GM04504 (cell line): Measurements from ENCODE around the gene LETM1.

Experiments used
- DNase-seq: peaks from one replicate; pipeline ENCODE4 v3.0.0-alpha.2; 2012; ENCODE audit warnings: low read depth

LETM1 gene

GRCh38 chr4:1777822-1778641 is 77.9 kb downstream of the LETM1 start:
- DNase-seq = no peak

- DNase-seq = no peak
Observed at GRCh38 chr4:1776521-1777161, 79.3 kb downstream of the LETM1 start.

GRCh38 chr4:1775731-1776500 is 80.0 kb downstream of the LETM1 start:
- DNase-seq = no peak

GRCh38 chr4:1773754-1774153 is 82.2 kb downstream of the LETM1 start:
- no peak for DNase-seq

GRCh38 chr4:1772853-1773538 is 83.0 kb downstream of the LETM1 start:
- no peak for DNase-seq

GRCh38 chr4:1771555-1772305 is 84.2 kb downstream of the LETM1 start:
- no peak for DNase-seq

- no peak for DNase-seq
Observed at GRCh38 chr4:1770791-1771231, 85.1 kb downstream of the LETM1 start.

GRCh38 chr4:1770245-1770644 is 85.7 kb downstream of the LETM1 start:
- no peak for DNase-seq

- DNase-seq = no peak
Observed at GRCh38 chr4:1769692-1770091, 86.3 kb downstream of the LETM1 start.

GRCh38 chr4:1768367-1769034 is 87.5 kb downstream of the LETM1 start:
- no peak for DNase-seq

- DNase-seq = no peak
Observed at GRCh38 chr4:1767770-1768366, 88.1 kb downstream of the LETM1 start.

- no peak for DNase-seq
Observed at GRCh38 chr4:1767061-1767769, 88.7 kb downstream of the LETM1 start.

- DNase-seq = no peak
Observed at GRCh38 chr4:1766106-1767060, 89.6 kb downstream of the LETM1 start.

- no peak for DNase-seq
Observed at GRCh38 chr4:1765409-1766072, 90.4 kb downstream of the LETM1 start.

- DNase-seq = no peak
Observed at GRCh38 chr4:1764670-1765069, 91.3 kb downstream of the LETM1 start.

GRCh38 chr4:1763550-1764080 is 92.3 kb downstream of the LETM1 start:
- DNase-seq = peak; percentile 24

GRCh38 chr4:1763070-1763549 is 92.8 kb downstream of the LETM1 start:
- DNase-seq = no peak
